GM08714 (cell line): ENCODE measurements around the gene COBL.

Source experiments
- H3K4me3 ChIP-seq: fragments of 200-500 bp; sonication (Bioruptor generic); 2 replicates; pipeline ENCODE4 v1.5.1; 2014; ENCODE audit warnings: mild to moderate bottlenecking, low read length, inconsistent platforms
- ZNF274 ChIP-seq: IDR thresholded peaks from 2 replicates; pipeline ENCODE4 v1.6.1; 2012; ENCODE audit warnings: mild to moderate bottlenecking, low read depth, low read length

COBL gene

GRCh38 chr7:51148216-51148615 is 168.4 kb downstream of the COBL start:
- no peak for TF ChIP-seq ZNF274
- no peak overlapping the region for H3K4me3 ChIP-seq

- no peak for TF ChIP-seq ZNF274
- no peak overlapping the region for H3K4me3 ChIP-seq
Measured at GRCh38 chr7:51146816-51147586, 169.6 kb downstream of the COBL start.

GRCh38 chr7:51144178-51144577 is 172.4 kb downstream of the COBL start:
- TF ChIP-seq ZNF274: no peak

GRCh38 chr7:51142741-51143385 is 173.7 kb downstream of the COBL start:
- no peak overlapping the region for H3K4me3 ChIP-seq
- no peak for TF ChIP-seq ZNF274

More at GRCh38 chr7:51144178-51144577, 172.4 kb downstream of the COBL start:
- H3K4me3 ChIP-seq: no peak overlapping the region

GRCh38 chr7:51141451-51142003 is 175.1 kb downstream of the COBL start:
- no peak for TF ChIP-seq ZNF274
- H3K4me3 ChIP-seq: no peak overlapping the region

- H3K4me3 ChIP-seq: no peak overlapping the region
- TF ChIP-seq ZNF274: no peak
Measured at GRCh38 chr7:51140199-51141164, 176.1 kb downstream of the COBL start.

- no peak overlapping the region for H3K4me3 ChIP-seq
- no peak for TF ChIP-seq ZNF274
Measured at GRCh38 chr7:51139796-51140195, 176.8 kb downstream of the COBL start.

- no peak for TF ChIP-seq ZNF274
- no peak overlapping the region for H3K4me3 ChIP-seq
Measured at GRCh38 chr7:51138123-51139085, 178.2 kb downstream of the COBL start.

GRCh38 chr7:51135576-51135975 is 181.0 kb downstream of the COBL start:
- TF ChIP-seq ZNF274: no peak
- no peak overlapping the region for H3K4me3 ChIP-seq

GRCh38 chr7:51134013-51134441 is 182.6 kb downstream of the COBL start:
- H3K4me3 ChIP-seq: no peak overlapping the region
- TF ChIP-seq ZNF274: no peak

- no peak for TF ChIP-seq ZNF274
- no peak overlapping the region for H3K4me3 ChIP-seq
Measured at GRCh38 chr7:51132661-51133060, 183.9 kb downstream of the COBL start.

GRCh38 chr7:51129527-51130472 is 186.8 kb downstream of the COBL start:
- H3K4me3 ChIP-seq: no peak overlapping the region

More at GRCh38 chr7:51129527-51130472, 186.8 kb downstream of the COBL start:
- no peak for TF ChIP-seq ZNF274
